H1 (cell line): ENCODE data around the gene NKAIN4. TPM values are rescaled to one million over a fixed set of nuclear protein-coding genes. Genes with fewer than 3 reads are reported as not detected.

Experiments used
- CTCF ChIA-PET: fragments of 300-600 bp; sonication (Branson Sonifier 250); formaldehyde crosslinking; loops from one replicate; lab custom pipeline; 2021; ENCODE audit not compliant: partially characterized antibody; lab: Charles Lee
- POLR2A ChIA-PET: fragments of 300-600 bp; sonication (Branson Sonifier 250); formaldehyde crosslinking; loops from one replicate; lab custom pipeline; 2021; ENCODE audit warnings: inconsistent platforms; ENCODE audit not compliant: partially characterized antibody; lab: Charles Lee
- DNase-seq, 2 experiments: peaks; one replicate each; pipeline versions ENCODE4 v3.0.0 to v3.0.0-alpha.2; 2010 to 2022; ENCODE audit warnings: low spot score in 2 of 2, low read depth in 1 of 2, mixed read lengths in 1 of 2
- FAIRE-seq: peaks from 2 replicates; lab custom pipeline; 2011; peaks lifted over from hg19 to GRCh38; lab: Jason Lieb, UNC
- H2AFZ ChIP-seq: 2 replicates; pipeline ENCODE4 v1.8.1; 2012; ENCODE audit warnings: low read length, inconsistent platforms
- H2AK5ac ChIP-seq: 2 replicates; pipeline ENCODE4 v1.6.1; 2013; ENCODE audit warnings: low read depth, low read length
- H2BK120ac ChIP-seq: replicated peaks from 2 replicates; pipeline ENCODE3; 2013; ENCODE audit warnings: low read depth, low read length, inconsistent platforms
- H2BK12ac ChIP-seq: 2 replicates; pipeline ENCODE4 v1.6.1; 2013; ENCODE audit warnings: low read depth, low read length
- H2BK15ac ChIP-seq: 2 replicates; pipeline ENCODE4 v1.6.1; 2013; ENCODE audit warnings: low read length
- H2BK20ac ChIP-seq: 2 replicates; pipeline ENCODE4 v1.6.1; 2013; ENCODE audit warnings: low read length
- H2BK5ac ChIP-seq: 2 replicates; pipeline ENCODE4 v1.6.1; 2013; ENCODE audit warnings: low read depth, low read length
- H3K14ac ChIP-seq: 2 replicates; pipeline ENCODE4 v1.6.1; 2013; ENCODE audit warnings: inconsistent platforms; ENCODE audit not compliant: insufficient read length
- H3K18ac ChIP-seq: 2 replicates; pipeline ENCODE4 v1.6.1; 2013; ENCODE audit warnings: low read length; ENCODE audit errors: extremely low read depth
- H3K23ac ChIP-seq: 2 replicates; pipeline ENCODE4 v1.6.1; 2013; ENCODE audit warnings: inconsistent platforms; ENCODE audit not compliant: insufficient read length
- H3K23me2 ChIP-seq: 2 replicates; pipeline ENCODE4 v1.6.1; 2013; ENCODE audit warnings: low read depth, low read length
- H3K27ac ChIP-seq: 2 replicates; pipeline ENCODE4 v1.6.1; 2011; ENCODE audit warnings: low read depth, low read length, inconsistent platforms
- H3K27me3 ChIP-seq, 4 experiments: replicated peaks in 1 of 4; 1 replicate in 1 of 4; 2 replicates in 3 of 4; pipeline versions ENCODE4 v1.6.1 to v1.8.1; 2011 to 2013; ENCODE audit warnings: low read length in 3 of 4, mild to moderate bottlenecking in 3 of 4, inconsistent platforms in 2 of 4, mixed read lengths in 2 of 4, moderate library complexity in 1 of 4; ENCODE audit not compliant: control insufficient read depth in 3 of 4, insufficient read depth in 3 of 4; ENCODE audit errors: extremely low read depth in 1 of 4
- H3K36me3 ChIP-seq, 4 experiments: 2 replicates each; pipeline versions ENCODE4 v1.6.1 to v1.8.1; 2011 to 2013; ENCODE audit warnings: mild to moderate bottlenecking in 4 of 4, low read length in 3 of 4, moderate library complexity in 2 of 4, control low read depth in 1 of 4, inconsistent platforms in 1 of 4; ENCODE audit not compliant: insufficient read depth in 4 of 4, control insufficient read depth in 2 of 4
- H3K4ac ChIP-seq: replicated peaks from 2 replicates; pipeline ENCODE3; 2013; ENCODE audit warnings: low read length, low read depth, mixed read lengths, inconsistent platforms; ENCODE audit not compliant: insufficient read length
- H3K4me1 ChIP-seq, 4 experiments: replicated peaks in 1 of 4; 1 replicate in 1 of 4; 2 replicates in 3 of 4; pipeline versions ENCODE4 v1.6.1 to v1.8.1; 2011 to 2013; ENCODE audit warnings: low read length in 3 of 4, inconsistent platforms in 2 of 4, mixed read lengths in 1 of 4; ENCODE audit not compliant: insufficient read depth in 4 of 4, control insufficient read depth in 3 of 4
- H3K4me2 ChIP-seq, 2 experiments: 2 replicates each; pipeline versions ENCODE4 v1.6.1 to v1.8.1; 2011 to 2013; ENCODE audit warnings: low read depth in 2 of 2, low read length in 2 of 2, control low read depth in 1 of 2, inconsistent platforms in 1 of 2, mild to moderate bottlenecking in 1 of 2; ENCODE audit not compliant: insufficient read depth in 1 of 2
- H3K4me3 ChIP-seq, 4 experiments: fragments of 200-600, 300-600 bp in 1 of 4; sonication (generic), shearing (Covaris generic), sonication (Bioruptor Twin) in 1 of 4; 2 replicates each; pipeline versions ENCODE4 v1.5.1 to v1.8.1; 2011 to 2016; ENCODE audit warnings: low read length in 4 of 4, low read depth in 3 of 4, control low read depth in 2 of 4, inconsistent platforms in 2 of 4, mild to moderate bottlenecking in 2 of 4, mixed read lengths in 1 of 4, moderate library complexity in 1 of 4; ENCODE audit not compliant: insufficient read depth in 2 of 4; ENCODE audit errors: extremely low read depth in 1 of 4
- H3K56ac ChIP-seq: replicated peaks from 2 replicates; pipeline ENCODE3; 2013; ENCODE audit warnings: low read depth, mild to moderate bottlenecking, mixed read lengths, low read length, inconsistent platforms; ENCODE audit not compliant: insufficient read length
- H3K79me1 ChIP-seq: 2 replicates; pipeline ENCODE4 v1.6.1; 2013; ENCODE audit warnings: low read depth, low read length, control low read depth
- H3K79me2 ChIP-seq, 2 experiments: 2 replicates each; pipeline versions ENCODE4 v1.6.1 to v1.8.1; 2012 to 2013; ENCODE audit warnings: low read length in 2 of 2, mild to moderate bottlenecking in 2 of 2, inconsistent platforms in 1 of 2; ENCODE audit not compliant: insufficient read depth in 2 of 2, control insufficient read depth in 1 of 2
- H3K9ac ChIP-seq, 4 experiments: replicated peaks in 1 of 4; 1 replicate in 1 of 4; 2 replicates in 3 of 4; pipeline versions ENCODE4 v1.6.1 to v1.8.1; 2011 to 2013; ENCODE audit warnings: low read depth in 3 of 4, low read length in 3 of 4, control low read depth in 2 of 4, mild to moderate bottlenecking in 2 of 4, moderate library complexity in 2 of 4, inconsistent platforms in 1 of 4; ENCODE audit errors: extremely low read depth in 1 of 4
- H3K9me3 ChIP-seq, 2 experiments: 2 replicates each; pipeline versions ENCODE4 v1.6.1 to v1.8.1; 2012 to 2013; ENCODE audit warnings: mild to moderate bottlenecking in 2 of 2, moderate library complexity in 2 of 2, control low read depth in 1 of 2, inconsistent platforms in 1 of 2, low read depth in 1 of 2, low read length in 1 of 2, mixed read lengths in 1 of 2; ENCODE audit not compliant: insufficient read depth in 2 of 2
- H4K20me1 ChIP-seq, 2 experiments: replicated peaks in 1 of 2; 2 replicates each; pipeline versions ENCODE3 to v1.8.1; 2011 to 2013; ENCODE audit warnings: inconsistent platforms in 2 of 2, low read length in 2 of 2, mild to moderate bottlenecking in 1 of 2; ENCODE audit not compliant: insufficient read depth in 2 of 2, control insufficient read depth in 1 of 2
- H4K5ac ChIP-seq: 2 replicates; pipeline ENCODE4 v1.6.1; 2013; ENCODE audit warnings: low read length, low read depth, mixed read lengths, inconsistent platforms; ENCODE audit not compliant: insufficient read length
- H4K8ac ChIP-seq: 2 replicates; pipeline ENCODE4 v1.8.0; 2013; ENCODE audit warnings: mild to moderate bottlenecking, moderate library complexity, low read length, inconsistent platforms; ENCODE audit not compliant: insufficient read depth; ENCODE audit errors: extremely low read depth
- H4K91ac ChIP-seq: replicated peaks from 2 replicates; pipeline ENCODE3; 2013; ENCODE audit warnings: low read length, mixed read lengths, inconsistent platforms; ENCODE audit not compliant: insufficient read length
- ATF2 ChIP-seq: IDR thresholded peaks from 2 replicates; pipeline ENCODE4 v1.6.1; 2012; ENCODE audit warnings: low read length, inconsistent platforms
- BCL11A ChIP-seq, 2 experiments: IDR thresholded peaks; one replicate each; pipeline ENCODE4 v1.6.1; 2011; ENCODE audit warnings: low read depth in 2 of 2, low read length in 2 of 2, mild to moderate bottlenecking in 2 of 2
- CHD1 ChIP-seq: IDR thresholded peaks from 2 replicates; pipeline ENCODE4 v1.6.1; 2012; ENCODE audit warnings: low read depth, low read length, improper control_type of control experiment
- CTCF ChIP-seq, 3 experiments: IDR thresholded peaks; 1 replicate in 2 of 3; 2 replicates in 1 of 3; pipeline versions ENCODE4 v1.5.1 to v1.6.1; 2011; ENCODE audit warnings: low read length in 3 of 3, mild to moderate bottlenecking in 3 of 3, inconsistent platforms in 2 of 3, low read depth in 1 of 3, moderate library complexity in 1 of 3; ENCODE audit not compliant: insufficient read depth in 1 of 3; ENCODE audit errors: control extremely low read depth in 1 of 3
- FOSL1 ChIP-seq: IDR thresholded peaks from 2 replicates; pipeline ENCODE4 v1.6.1; 2011; ENCODE audit warnings: mild to moderate bottlenecking, low read depth, low read length, moderate library complexity; ENCODE audit not compliant: insufficient read depth
- GTF2F1 ChIP-seq: IDR thresholded peaks from 2 replicates; pipeline ENCODE4 v1.6.1; 2012; ENCODE audit warnings: low read depth, low read length, improper control_type of control experiment, borderline replicate concordance
- KDM4A ChIP-seq: IDR thresholded peaks from one replicate; pipeline ENCODE4 v1.7.1; 2012; ENCODE audit warnings: low read depth, mild to moderate bottlenecking, moderate library complexity, low read length, inconsistent platforms; ENCODE audit not compliant: severe bottlenecking
- TCF12 ChIP-seq: IDR thresholded peaks from 2 replicates; pipeline ENCODE4 v1.6.1; 2011; ENCODE audit warnings: low read depth, mild to moderate bottlenecking, low read length
- WGBS, 2 experiments: shearing (Covaris generic) in 1 of 2; methylation state at CpG; one replicate each; pipeline versions ENCODE4 v1.1.6 to v1.1.7; 2013 to 2015; ENCODE audit warnings: low lambda C conversion rate in 2 of 2, mixed read lengths in 2 of 2, inconsistent platforms in 1 of 2, low coverage in 1 of 2, missing lambda C conversion rate in 1 of 2; ENCODE audit not compliant: insufficient replicate concordance in 2 of 2, insufficient coverage in 1 of 2, insufficient read length in 1 of 2; ENCODE audit errors: extremely low coverage in 1 of 2, missing lambda C conversion rate in 1 of 2; 5-methylcytosine and 5-hydroxymethylcytosine counted together
- polyA plus RNA-seq, 7 experiments: library from polyadenylated mRNA; depleted of rRNA in 3 of 7; stranded (reverse) in 5 of 7; unstranded in 2 of 7; fragments of >200 nt in 5 of 7; fragments of 200-250 nt in 2 of 7; gene quantifications; 1 replicate in 5 of 7; 2 replicates in 1 of 7; 4 replicates in 1 of 7; pipeline versions ENCODE4 v1.2.1 to v1.2.3, GENCODE V29; 2011 to 2013; ENCODE audit warnings: missing spikeins in 2 of 7, mixed read lengths in 2 of 7
- total RNA-seq: library from RNA; stranded (reverse); fragmentation: NEBNext Ultra II Directional; extraction: Animal tissue kit (Norgen Biotek cat#: 25700); gene quantifications from 2 replicates; pipeline ENCODE4 v1.2.1, GENCODE V29; 2021

The NKAIN4 gene
- total and polyA plus RNA-seq, 2 of the 8 experiments (the other 6 are each of a cell fraction or from before 2014, with no cell fraction given): 6.9 to 17.0 TPM

GRCh38 chr20:63293456-63293855 lies 39.2 kb upstream of the NKAIN4 start:
- peaks cover 0 to 33% (median 26%) of the 10 kb centered on the region in 4 experiments; a peak in 6 of 7 replicates for H3K4me1 ChIP-seq
- H2AFZ ChIP-seq: no peak overlapping the region
- H3K18ac ChIP-seq: no peak overlapping the region; the same call in 1 of the 2 replicates
- peaks cover 0 to 9% (median 0%) of the 10 kb centered on the region in 4 experiments; a peak in 2 of 7 replicates for H3K27me3 ChIP-seq
- FAIRE-seq: no peak
- no peak overlapping the region for H2BK12ac ChIP-seq
- H2BK120ac ChIP-seq: no peak overlapping the region
- H3K23ac ChIP-seq: no peak overlapping the region
- peak overlapping the region; percentile 48; the same call in 1 of the 2 replicates for H2BK20ac ChIP-seq
- H2BK15ac ChIP-seq: 0 out of 2 replicates have a peak overlapping the region, but pooled peaks have one; percentile 46
- peaks cover 3% of the 10 kb centered on the region; the same call in 1 of the 2 replicates for H3K23me2 ChIP-seq
- ChIA-PET POLR2A (interaction anchor here (0.6 to 3.7 kb wide), 10 partner anchors 11 to 406 kb away, joined by 3 to 26 read pairs (median 3); partner anchors contain the start of gene NKAIN4), CTCF (interaction anchor here (0.6 to 9.9 kb wide), 6 partner anchors 12 to 69 kb away, joined by 3 to 81 read pairs (median 6); partner anchors contain the start of gene BIRC7)
- peaks cover 0 to 8% of the 10 kb centered on the region in 2 experiments for H4K20me1 ChIP-seq
- H4K5ac ChIP-seq: no peak overlapping the region
- H3K27ac ChIP-seq: no peak overlapping the region
- 72% methylated on average over 8 of the region's 11 CpGs; no CpG with 5 or more reads in 1 of the 2 experiments for WGBS, 2 experiments
- H4K8ac ChIP-seq: peak overlapping the region; percentile 35; the same call in 1 of the 2 replicates
- no peak overlapping the region for H3K9ac ChIP-seq
- no peak overlapping the region for H3K56ac ChIP-seq
- no peak for DNase-seq
- H3K9me3 ChIP-seq: no peaks in the 10 kb centered on the region
- no peak overlapping the region for H3K4me3 ChIP-seq
- H3K36me3 ChIP-seq: peaks cover 0 to 6% (median 2%) of the 10 kb centered on the region in 4 experiments; a peak in 4 of 8 replicates
- H3K79me2 ChIP-seq: no peaks in the 10 kb centered on the region
- H2AK5ac ChIP-seq: 0 out of 2 replicates have a peak overlapping the region, but pooled peaks have one; percentile 65
- no peak overlapping the region for H3K4me2 ChIP-seq
- peak overlapping the region; percentile 52; the same call in 1 of the 2 replicates for H2BK5ac ChIP-seq
- no peak overlapping the region for H3K4ac ChIP-seq
- no peak overlapping the region for H3K14ac ChIP-seq
- H4K91ac ChIP-seq: peak overlapping the region; percentile 42
- no peaks in the 10 kb centered on the region; the same call in 1 of the 2 replicates for H3K79me1 ChIP-seq
- TF ChIP-seq CHD1 (no peak), CTCF (IDR thresholded peaks at IDR 0.05; ENCODE audit: control extremely low read depth in 1 of 3, insufficient read depth in 1 of 3, low read depth in 1 of 3, low read length in 3 of 3) (no peak), TCF12 (no peak), ATF2 (no peak), FOSL1 (no peak), BCL11A (IDR thresholded peaks at IDR 0.05; ENCODE audit: low read depth in 2 of 2, low read length in 2 of 2) (no peak), GTF2F1 (no peak), KDM4A (no peak)
